CD4-positive, alpha-beta T cell (primary cell): ENCODE data around the gene SH3BGRL. TPM values are rescaled to one million over a fixed set of nuclear protein-coding genes. Genes with fewer than 3 reads are reported as not detected.

Experiments used
- ATAC-seq: fragments of 200-7000 bp; cut with Tn5 transposase; one replicate; pipeline ENCODE4 v1.10.0; 2022; ENCODE audit warnings: mild to moderate bottlenecking; ENCODE audit not compliant: poor library complexity
- CTCF ChIA-PET: fragments of 350-600 bp; sonication (Branson Sonifier 250); formaldehyde crosslinking; loops from one replicate; lab custom pipeline; 2021; ENCODE audit warnings: antibody characterized with exemption, inconsistent platforms; lab: Charles Lee
- POLR2A ChIA-PET: fragments of 350-600 bp; sonication (Branson Sonifier 250); formaldehyde crosslinking; loops from one replicate; lab custom pipeline; 2021; ENCODE audit warnings: antibody characterized with exemption, inconsistent platforms; lab: Charles Lee
- DNase-seq, 14 experiments: peaks; one replicate each; pipeline ENCODE4 v3.0.0-alpha.2; 2013 to 2020; ENCODE audit warnings: mixed read lengths in 2 of 14
- H3K27ac ChIP-seq, 2 donors: one replicate each; pipeline versions ENCODE4 v1.5.1 to v1.7.0; 2013; ENCODE audit warnings: low read length in 2 of 2, low read depth in 1 of 2, mild to moderate bottlenecking in 1 of 2
- H3K27me3 ChIP-seq, 2 experiments: 1 replicate in 1 of 2; 2 replicates in 1 of 2; pipeline versions ENCODE4 v1.6.1 to v1.7.0; 2013; ENCODE audit warnings: low read length in 2 of 2, control low read depth in 1 of 2, mild to moderate bottlenecking in 1 of 2, moderate library complexity in 1 of 2; ENCODE audit not compliant: insufficient read depth in 2 of 2, control insufficient read depth in 1 of 2
- H3K36me3 ChIP-seq: one replicate; pipeline ENCODE4 v1.6.1; 2013; ENCODE audit warnings: low read length, control low read depth; ENCODE audit not compliant: insufficient read depth
- H3K4me1 ChIP-seq: one replicate; pipeline ENCODE4 v1.6.1; 2013; ENCODE audit warnings: low read length, control low read depth; ENCODE audit not compliant: insufficient read depth
- H3K4me3 ChIP-seq: one replicate; pipeline ENCODE4 v1.5.1; 2013; ENCODE audit warnings: mild to moderate bottlenecking, low read length, moderate library complexity
- H3K9me3 ChIP-seq, 2 experiments: 1 replicate in 1 of 2; 2 replicates in 1 of 2; pipeline versions ENCODE4 v1.6.1 to v1.7.0; 2013; ENCODE audit warnings: low read length in 2 of 2, mild to moderate bottlenecking in 2 of 2, control low read depth in 1 of 2, moderate library complexity in 1 of 2; ENCODE audit not compliant: control insufficient read depth in 1 of 2, insufficient read depth in 1 of 2
- H3K27ac Mint-ChIP-seq: one replicate; pipeline ENCODE4 v1.8.0; 2020; ENCODE audit warnings: mixed read lengths
- H3K27me3 Mint-ChIP-seq: one replicate; pipeline ENCODE4 v1.8.0; 2021; ENCODE audit warnings: mixed read lengths
- H3K36me3 Mint-ChIP-seq: one replicate; pipeline ENCODE4 v1.8.0; 2021; ENCODE audit warnings: low read depth, mixed read lengths
- H3K4me1 Mint-ChIP-seq: one replicate; pipeline ENCODE4 v1.8.0; 2021; ENCODE audit warnings: low read depth, mixed read lengths
- H3K4me3 Mint-ChIP-seq: one replicate; pipeline ENCODE4 v1.8.0; 2020; ENCODE audit warnings: mild to moderate bottlenecking, mixed read lengths
- H3K9me3 Mint-ChIP-seq: one replicate; pipeline ENCODE4 v1.8.0; 2020; ENCODE audit warnings: mixed read lengths
- intact Hi-C, 2 experiments: fragments of 100-400 bp; cut with DNase I in 1 of 2; cut with micrococcal nuclease in 1 of 2; formaldehyde crosslinking; loops; one replicate each; pipeline versions ENCODE4 v1.15.1 to v1.9.0; 2023 to 2025; cut with DNase I, micrococcal nuclease
- total RNA-seq, 174 experiments: library from RNA in 2 of 174; stranded (reverse) in 2 of 174; gene quantifications; one replicate each; pipeline ENCODE4 v1.2.3 and lab custom pipeline; 2021 to 2026
- TF ChIP-seq, protein P1 (sequence below): fragments of 200-600 bp; IDR thresholded peaks from one replicate; pipeline ENCODE4 v1.8.0; 2022; ENCODE audit warnings: antibody characterized with exemption, mild to moderate bottlenecking

The SH3BGRL gene
- total RNA-seq, 2 experiments from 2014 or later = 41.7 to 41.8 TPM

DNA sequence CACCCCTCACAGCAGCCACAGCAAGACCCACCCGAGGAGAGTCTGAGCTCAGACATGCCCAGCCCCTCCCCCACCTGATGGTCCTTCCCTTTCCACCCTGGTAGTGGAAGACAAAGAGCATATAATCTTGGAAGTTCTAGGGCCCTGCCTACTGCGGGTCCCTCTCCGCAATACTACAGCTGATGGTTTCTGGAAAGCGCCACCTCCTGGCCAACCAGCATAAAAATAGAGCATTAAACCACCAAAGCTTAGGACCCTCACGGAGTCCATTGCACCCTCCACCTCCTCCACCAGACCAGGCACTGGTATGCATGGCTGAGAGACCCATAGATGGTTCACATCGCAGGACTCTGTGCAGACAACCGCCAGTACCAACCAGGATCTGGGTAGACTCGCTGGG is 78.2 kb downstream of the SH3BGRL start:
- Mint-ChIP-seq H3K9me3 (peaks cover 2% of the 10 kb centered on the region), H3K27ac (no peak overlapping the region), H3K4me3 (no peak overlapping the region), H3K27me3 (no peaks in the 10 kb centered on the region), H3K36me3 (peaks cover 94% of the 10 kb centered on the region), H3K4me1 (no peaks in the 10 kb centered on the region)
- ChIA-PET CTCF (no interaction called here), POLR2A (no interaction called here)
- TF ChIP-seq, protein P1, sequence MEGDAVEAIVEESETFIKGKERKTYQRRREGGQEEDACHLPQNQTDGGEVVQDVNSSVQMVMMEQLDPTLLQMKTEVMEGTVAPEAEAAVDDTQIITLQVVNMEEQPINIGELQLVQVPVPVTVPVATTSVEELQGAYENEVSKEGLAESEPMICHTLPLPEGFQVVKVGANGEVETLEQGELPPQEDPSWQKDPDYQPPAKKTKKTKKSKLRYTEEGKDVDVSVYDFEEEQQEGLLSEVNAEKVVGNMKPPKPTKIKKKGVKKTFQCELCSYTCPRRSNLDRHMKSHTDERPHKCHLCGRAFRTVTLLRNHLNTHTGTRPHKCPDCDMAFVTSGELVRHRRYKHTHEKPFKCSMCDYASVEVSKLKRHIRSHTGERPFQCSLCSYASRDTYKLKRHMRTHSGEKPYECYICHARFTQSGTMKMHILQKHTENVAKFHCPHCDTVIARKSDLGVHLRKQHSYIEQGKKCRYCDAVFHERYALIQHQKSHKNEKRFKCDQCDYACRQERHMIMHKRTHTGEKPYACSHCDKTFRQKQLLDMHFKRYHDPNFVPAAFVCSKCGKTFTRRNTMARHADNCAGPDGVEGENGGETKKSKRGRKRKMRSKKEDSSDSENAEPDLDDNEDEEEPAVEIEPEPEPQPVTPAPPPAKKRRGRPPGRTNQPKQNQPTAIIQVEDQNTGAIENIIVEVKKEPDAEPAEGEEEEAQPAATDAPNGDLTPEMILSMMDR = no peak
- no peak overlapping the region for H3K4me3 ChIP-seq
- no peaks in the 10 kb centered on the region for H3K4me1 ChIP-seq
- intact Hi-C loops = no loop called here
- ATAC-seq = no peak
- no peak overlapping the region for H3K27ac ChIP-seq
- DNase-seq = no peak
- H3K36me3 ChIP-seq = peaks cover 22% of the 10 kb centered on the region
- H3K27me3 ChIP-seq = no peaks in the 10 kb centered on the region
- no peaks in the 10 kb centered on the region for H3K9me3 ChIP-seq

- ATAC-seq = no peak
Measured at GRCh38 chrX:81286075-81286474, 84.2 kb downstream of the SH3BGRL start.

GRCh38 chrX:81286608-81287007 is 84.7 kb downstream of the SH3BGRL start:
- Mint-ChIP-seq H3K27me3 (no peaks in the 10 kb centered on the region), H3K36me3 (peaks cover 88% of the 10 kb centered on the region), H3K27ac (no peak overlapping the region), H3K4me3 (no peak overlapping the region), H3K4me1 (no peaks in the 10 kb centered on the region), H3K9me3 (no peaks in the 10 kb centered on the region)
- H3K9me3 ChIP-seq = peaks cover 0 to under 1% of the 10 kb centered on the region in 2 experiments
- TF ChIP-seq, protein P1 = no peak
- ATAC-seq = no peak
- POLR2A ChIA-PET = no interaction called here
- no peak for DNase-seq
- intact Hi-C loops = no loop called here
- H3K27ac ChIP-seq = no peak overlapping the region
- no peaks in the 10 kb centered on the region for H3K36me3 ChIP-seq
- CTCF ChIA-PET = no interaction called here
- H3K4me3 ChIP-seq = no peak overlapping the region
- H3K27me3 ChIP-seq = no peaks in the 10 kb centered on the region
- no peaks in the 10 kb centered on the region for H3K4me1 ChIP-seq

More at GRCh38 chrX:81286075-81286474, 84.2 kb downstream of the SH3BGRL start:
- no peak overlapping the region for H3K27ac Mint-ChIP-seq
- H3K9me3 Mint-ChIP-seq = no peaks in the 10 kb centered on the region
- H3K4me1 Mint-ChIP-seq = no peaks in the 10 kb centered on the region
- ChIA-PET POLR2A (no interaction called here), CTCF (interaction anchor here (1.1 kb wide), 1 partner anchor 10 kb away, joined by 3 read pairs; no protein-coding TSS in a partner anchor)
- no peak for DNase-seq
- H3K36me3 ChIP-seq = no peaks in the 10 kb centered on the region
- intact Hi-C loops = no loop called here
- no peaks in the 10 kb centered on the region for H3K27me3 Mint-ChIP-seq
- no peak overlapping the region for H3K4me3 Mint-ChIP-seq
- H3K27me3 ChIP-seq = no peaks in the 10 kb centered on the region
- H3K36me3 Mint-ChIP-seq = peaks cover 88% of the 10 kb centered on the region
- no peak overlapping the region for H3K27ac ChIP-seq
- no peak overlapping the region for H3K4me3 ChIP-seq
- no peaks in the 10 kb centered on the region for H3K4me1 ChIP-seq
- TF ChIP-seq, protein P1 = no peak
- H3K9me3 ChIP-seq = no peaks in the 10 kb centered on the region
